MG63 (cell line): Measurements from ENCODE around the gene TMEM60. TPM values are rescaled to one million over a fixed set of nuclear protein-coding genes. Genes with fewer than 3 reads are reported as not detected.
A peak's percentile ranks its signal among the peaks of the same experiment; 100 is the strongest.
"Not testable (repeated sequence)": the region's sequence is repeated elsewhere in the genome, so short reads cannot be mapped to it uniquely, and the experiment has no call there.

ENCODE experiments used
- DNase-seq: peaks from one replicate; pipeline ENCODE4 v3.0.0-alpha.2; 2020
- H3K27me3 ChIP-seq: fragments of 250-450 bp; sonication (Bioruptor Pico); 2 replicates; pipeline ENCODE4 v1.5.1; 2020; ENCODE audit warnings: mild to moderate bottlenecking, moderate library complexity
- H3K36me3 ChIP-seq: fragments of 250-450 bp; sonication (Bioruptor Pico); 2 replicates; pipeline ENCODE4 v1.5.1; 2020; ENCODE audit warnings: mild to moderate bottlenecking, moderate library complexity
- H3K4me3 ChIP-seq: fragments of 250-450 bp; sonication (Bioruptor Pico); 2 replicates; pipeline ENCODE4 v1.5.1; 2020; ENCODE audit warnings: mild to moderate bottlenecking, moderate library complexity
- H3K9me3 ChIP-seq: fragments of 250-450 bp; sonication (Bioruptor Pico); 2 replicates; pipeline ENCODE4 v1.5.1; 2020; ENCODE audit warnings: mild to moderate bottlenecking, moderate library complexity
- total RNA-seq: library from RNA; depleted of rRNA; stranded (reverse); fragments of >200 nt; shearing (Covaris generic); gene quantifications from 2 replicates; pipeline ENCODE4 v1.2.3, GENCODE V29; 2014; ENCODE audit warnings: low replicate concordance; rRNA removed

Gene TMEM60
- total RNA-seq, result 6.0 TPM in 2 replicates

GRCh38 chr7:77798394-77799077 lies at the start of gene TMEM60, which contains the start of gene PHTF2:
Gene TMEM60, minus strand, starts transcription at chr7:77798434. Its CDS starts 4,061 bp downstream, at chr7:77794373.
Gene PHTF2, plus strand, starts transcription at chr7:77798773.
- Histone ChIP-seq H3K9me3 (no peaks in the 10 kb centered on the region), H3K4me3 (peak within 1 kb of the TSS; percentile 91), H3K27me3 (no peaks in the 10 kb centered on the region), H3K36me3 (peaks cover 3% of the 10 kb centered on the region; the same call in 1 of the 2 replicates)
- peak; percentile 94 for DNase-seq

GRCh38 chr7:77846317-77847092 lies 48.3 kb upstream of the TMEM60 start:
- H3K27me3 ChIP-seq, result no peaks in the 10 kb centered on the region
- DNase-seq, result no peak
- no peaks in the 10 kb centered on the region for H3K36me3 ChIP-seq
- H3K4me3 ChIP-seq, result no peak overlapping the region
- no peaks in the 10 kb centered on the region for H3K9me3 ChIP-seq

- Histone ChIP-seq H3K9me3 (no peaks in the 10 kb centered on the region), H3K27me3 (no peaks in the 10 kb centered on the region), H3K4me3 (no peak overlapping the region), H3K36me3 (no peaks in the 10 kb centered on the region)
- no peak for DNase-seq
These were observed 45.0 kb upstream of the TMEM60 start for GRCh38 chr7:77843194-77843593.

- no peak overlapping the region for H3K4me3 ChIP-seq
- H3K9me3 ChIP-seq, result no peaks in the 10 kb centered on the region
- no peak for DNase-seq
- no peaks in the 10 kb centered on the region; the same call in 1 of the 2 replicates for H3K36me3 ChIP-seq
- H3K27me3 ChIP-seq, result no peaks in the 10 kb centered on the region
These were observed 41.7 kb upstream of the TMEM60 start for GRCh38 chr7:77839919-77840318.

GRCh38 chr7:77838929-77839491 lies 40.8 kb upstream of the TMEM60 start:
- DNase-seq, result no peak
- H3K9me3 ChIP-seq, result no peaks in the 10 kb centered on the region
- no peaks in the 10 kb centered on the region for H3K27me3 ChIP-seq
- H3K4me3 ChIP-seq, result no peak overlapping the region
- H3K36me3 ChIP-seq, result no peaks in the 10 kb centered on the region; the same call in 1 of the 2 replicates

GRCh38 chr7:77837966-77838365 lies 39.7 kb upstream of the TMEM60 start:
- Histone ChIP-seq H3K9me3 (no peaks in the 10 kb centered on the region), H3K36me3 (no peaks in the 10 kb centered on the region; the same call in 1 of the 2 replicates), H3K27me3 (no peaks in the 10 kb centered on the region), H3K4me3 (no peak overlapping the region)
- no peak for DNase-seq

- no peak for DNase-seq
- no peaks in the 10 kb centered on the region for H3K9me3 ChIP-seq
- H3K4me3 ChIP-seq, result no peak overlapping the region
These were observed 39.0 kb upstream of the TMEM60 start for GRCh38 chr7:77837275-77837674.

GRCh38 chr7:77836425-77836824 lies 38.2 kb upstream of the TMEM60 start:
- H3K36me3 ChIP-seq, H3K4me3 ChIP-seq, H3K27me3 ChIP-seq, DNase-seq, H3K9me3 ChIP-seq: not testable (repeated sequence)

More at GRCh38 chr7:77837275-77837674, 39.0 kb upstream of the TMEM60 start:
- H3K27me3 ChIP-seq, result no peaks in the 10 kb centered on the region
- H3K36me3 ChIP-seq, result no peaks in the 10 kb centered on the region; the same call in 1 of the 2 replicates

- no peak overlapping the region for H3K4me3 ChIP-seq
- no peaks in the 10 kb centered on the region; the same call in 1 of the 2 replicates for H3K36me3 ChIP-seq
- no peaks in the 10 kb centered on the region for H3K27me3 ChIP-seq
- no peak for DNase-seq
- H3K9me3 ChIP-seq, result no peaks in the 10 kb centered on the region
These were observed 34.9 kb upstream of the TMEM60 start for GRCh38 chr7:77833136-77833535.

- Histone ChIP-seq H3K36me3 (no peaks in the 10 kb centered on the region; the same call in 1 of the 2 replicates), H3K9me3 (no peaks in the 10 kb centered on the region), H3K27me3 (no peaks in the 10 kb centered on the region), H3K4me3 (no peak overlapping the region)
- no peak for DNase-seq
These were observed 33.7 kb upstream of the TMEM60 start for GRCh38 chr7:77831953-77832352.

GRCh38 chr7:77831481-77831880 lies 33.2 kb upstream of the TMEM60 start:
- H3K4me3 ChIP-seq, result no peak overlapping the region
- H3K27me3 ChIP-seq, result no peaks in the 10 kb centered on the region
- no peaks in the 10 kb centered on the region for H3K9me3 ChIP-seq
- no peak for DNase-seq
- no peaks in the 10 kb centered on the region; the same call in 1 of the 2 replicates for H3K36me3 ChIP-seq

GRCh38 chr7:77830649-77831355 lies 32.6 kb upstream of the TMEM60 start:
- Histone ChIP-seq H3K36me3 (no peaks in the 10 kb centered on the region), H3K4me3 (no peak overlapping the region), H3K9me3 (no peaks in the 10 kb centered on the region), H3K27me3 (no peaks in the 10 kb centered on the region)
- no peak for DNase-seq

- no peak for DNase-seq
- H3K4me3 ChIP-seq, result no peak overlapping the region
- H3K9me3 ChIP-seq, result 0 out of 2 replicates have a peak, but pooled peaks cover 2% of the 10 kb centered on the region
- no peaks in the 10 kb centered on the region for H3K27me3 ChIP-seq
- no peaks in the 10 kb centered on the region for H3K36me3 ChIP-seq
These were observed 29.8 kb upstream of the TMEM60 start for GRCh38 chr7:77827999-77828398.

GRCh38 chr7:77826300-77826699 lies 28.1 kb upstream of the TMEM60 start:
- no peak for DNase-seq
- Histone ChIP-seq H3K27me3 (no peaks in the 10 kb centered on the region), H3K36me3 (no peaks in the 10 kb centered on the region; the same call in 1 of the 2 replicates), H3K9me3 (0 out of 2 replicates have a peak, but pooled peaks cover 4% of the 10 kb centered on the region), H3K4me3 (no peak overlapping the region)

GRCh38 chr7:77825131-77825530 lies 26.9 kb upstream of the TMEM60 start:
- Histone ChIP-seq H3K36me3 (peaks cover 3% of the 10 kb centered on the region; the same call in 1 of the 2 replicates), H3K9me3 (0 out of 2 replicates have a peak, but pooled peaks cover 10% of the 10 kb centered on the region), H3K27me3 (no peaks in the 10 kb centered on the region), H3K4me3 (no peak overlapping the region)
- no peak for DNase-seq

GRCh38 chr7:77824636-77825035 lies 26.4 kb upstream of the TMEM60 start:
- peaks cover 3% of the 10 kb centered on the region for H3K36me3 ChIP-seq

More at GRCh38 chr7:77824636-77825035, 26.4 kb upstream of the TMEM60 start:
- Histone ChIP-seq H3K4me3 (no peak overlapping the region), H3K27me3 (no peaks in the 10 kb centered on the region), H3K9me3 (0 out of 2 replicates have a peak, but pooled peaks cover 10% of the 10 kb centered on the region)
- no peak for DNase-seq
